Endodermal cell (in vitro differentiated cells): ENCODE data around the gene JMJD6. TPM values are rescaled to one million over a fixed set of nuclear protein-coding genes. Genes with fewer than 3 reads are reported as not detected.

Source experiments
- DNase-seq: peaks from one replicate; pipeline ENCODE4 v3.0.0-alpha.2; 2017
- H3K27ac ChIP-seq: 2 replicates; pipeline ENCODE4 v1.5.1; 2013; ENCODE audit warnings: mild to moderate bottlenecking, low read depth, low read length, moderate library complexity
- H3K27me3 ChIP-seq: 2 replicates; pipeline ENCODE4 v1.6.1; 2013; ENCODE audit warnings: mild to moderate bottlenecking, low read length, moderate library complexity; ENCODE audit not compliant: insufficient read depth, control insufficient read depth, poor library complexity, severe bottlenecking
- H3K36me3 ChIP-seq: 2 replicates; pipeline ENCODE4 v1.7.0; 2013; ENCODE audit warnings: mild to moderate bottlenecking, low read length, moderate library complexity; ENCODE audit not compliant: control insufficient read depth, insufficient read depth
- H3K4me1 ChIP-seq: one replicate; pipeline ENCODE4 v1.7.0; 2013; ENCODE audit warnings: low read length; ENCODE audit not compliant: control insufficient read depth, insufficient read depth
- H3K4me3 ChIP-seq: 2 replicates; pipeline ENCODE4 v1.5.1; 2013; ENCODE audit warnings: mild to moderate bottlenecking, low read length, moderate library complexity
- H3K9ac ChIP-seq: 2 replicates; pipeline ENCODE4 v1.6.1; 2013; ENCODE audit warnings: mild to moderate bottlenecking, low read length, moderate library complexity; ENCODE audit not compliant: poor library complexity, severe bottlenecking; ENCODE audit errors: extremely low read depth
- H3K9me3 ChIP-seq: 2 replicates; pipeline ENCODE4 v1.6.1; 2013; ENCODE audit warnings: mild to moderate bottlenecking, low read length, moderate library complexity; ENCODE audit not compliant: control insufficient read depth
- H3K27ac Mint-ChIP-seq: 2 replicates; pipeline ENCODE4 v1.8.0; 2020; ENCODE audit warnings: mixed read lengths
- H3K27me3 Mint-ChIP-seq: 2 replicates; pipeline ENCODE4 v1.8.0; 2021; ENCODE audit warnings: mild to moderate bottlenecking, mixed read lengths; ENCODE audit not compliant: insufficient read depth
- H3K36me3 Mint-ChIP-seq: 2 replicates; pipeline ENCODE4 v1.8.0; 2020; ENCODE audit warnings: low read depth, mixed read lengths
- H3K4me1 Mint-ChIP-seq: 2 replicates; pipeline ENCODE4 v1.8.0; 2020; ENCODE audit warnings: mixed read lengths
- H3K4me3 Mint-ChIP-seq: 2 replicates; pipeline ENCODE4 v1.8.0; 2020; ENCODE audit warnings: mild to moderate bottlenecking, moderate library complexity, mixed read lengths
- H3K9me3 Mint-ChIP-seq: 2 replicates; pipeline ENCODE4 v1.8.0; 2020; ENCODE audit warnings: mild to moderate bottlenecking, mixed read lengths
- WGBS, 2 experiments: methylation state at CpG; one replicate each; pipeline versions ENCODE4 v1.1.5 to v1.1.7; 2013; ENCODE audit warnings: missing lambda C conversion rate in 2 of 2, mixed read lengths in 1 of 2; ENCODE audit not compliant: insufficient coverage in 1 of 2, insufficient read length in 1 of 2; 5-methylcytosine and 5-hydroxymethylcytosine counted together
- long read RNA-seq, 4 experiments: library from polyadenylated mRNA in 2 of 4; library from RNA in 1 of 4; library from capped mRNA in 1 of 4; stranded (forward) in 3 of 4; unstranded in 1 of 4; transcript quantifications; one replicate each; pipeline ENCODE4 v2.0.0, GENCODE V29; 2020 to 2021; ENCODE audit warnings: inconsistent platforms in 1 of 4
- polyA plus RNA-seq, 2 experiments: library from polyadenylated mRNA; stranded (reverse); fragments of 50-300 nt; gene quantifications; one replicate each; pipeline ENCODE4 v1.2.3, GENCODE V29; 2013
- total RNA-seq, 2 donors: library from RNA; stranded (reverse); fragmentation: NEBNext Ultra II Directional in 1 of 2; extraction: Animal tissue kit (Norgen Biotek cat#: 25700) in 1 of 2; gene quantifications; 2 replicates in 1 of 2; 3 replicates in 1 of 2; pipeline ENCODE4 v1.2.1, GENCODE V29; 2021
- TF ChIP-seq, protein P1 (sequence below): fragments of 200-600 bp; sonication (generic); conservative IDR thresholded peaks from 2 replicates; pipeline ENCODE4 v1.5.0; 2021; ENCODE audit warnings: antibody characterized with exemption, mild to moderate bottlenecking

JMJD6 gene
- total RNA-seq = 10 to 100 TPM; 17.0 to 20.3 TPM
- polyA plus RNA-seq (2013, experiment 1 of 2) = 18.8 TPM
- 16.4 TPM for polyA plus RNA-seq (2013, experiment 2 of 2)
- long read RNA-seq, experiment 1, full-length matches to known transcripts = 4 of 10 reads
- long read RNA-seq, experiment 1, partial matches to known transcripts = 3 of 10 reads
- long read RNA-seq, experiment 1, other reads (novel, unspliced or antisense) = 3 of 10 reads
- long read RNA-seq, experiment 2, transcript JMJD6-202 (6 exons, 1,603 nt) = major isoform, 36 of 38 reads
- long read RNA-seq, experiment 2, partial matches to known transcripts = 1 of 38 reads
- long read RNA-seq, experiment 2, other reads (novel, unspliced or antisense) = 1 of 38 reads
- long read RNA-seq, experiment 3, full-length matches to known transcripts = 88 of 95 reads
- long read RNA-seq, experiment 3, partial matches to known transcripts = 4 of 95 reads
- long read RNA-seq, experiment 3, other reads (novel, unspliced or antisense) = 3 of 95 reads
- long read RNA-seq, experiment 4, transcript JMJD6-202 (6 exons, 1,603 nt) = major isoform, 49 of 55 reads
- long read RNA-seq, experiment 4, partial matches to known transcripts = 3 of 55 reads
- long read RNA-seq, experiment 4, other reads (novel, unspliced or antisense) = 2 of 55 reads

DNA sequence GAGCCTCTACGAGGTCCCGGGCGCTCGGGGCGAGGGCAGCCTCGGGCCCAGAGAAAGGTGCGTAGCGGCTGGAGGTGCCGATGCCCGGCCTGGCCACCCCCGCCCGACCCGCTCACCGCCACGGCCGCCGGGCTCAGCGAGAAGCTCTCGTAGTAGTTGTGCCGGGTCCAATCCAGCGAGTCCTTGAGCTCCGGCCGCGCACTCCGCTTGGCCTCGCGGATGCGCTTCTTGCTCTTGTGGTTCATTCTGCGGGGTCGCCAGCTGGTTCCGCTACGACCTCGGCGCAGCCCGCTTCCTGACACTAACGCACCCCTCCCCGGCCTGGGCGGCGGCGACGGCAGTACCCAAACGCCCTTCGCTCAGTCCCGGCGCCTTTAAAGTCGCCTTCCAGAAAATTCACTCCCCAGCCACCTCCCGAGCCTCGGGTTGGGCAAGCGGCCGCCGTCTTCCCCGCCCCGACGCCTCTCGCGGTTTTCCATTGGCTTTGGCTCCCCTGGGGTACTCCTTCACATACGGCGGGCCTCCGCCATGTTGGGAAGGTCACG is at the start of gene JMJD6:
JMJD6 (minus strand) TSS at position 376 of the 545 bp plus-strand sequence; CDS start at position 245, 131 bp downstream.
- Mint-ChIP-seq H3K9me3 (no peaks in the 10 kb centered on the region), H3K4me1 (peaks cover 5% of the 10 kb centered on the region), H3K36me3 (peaks cover 44% of the 10 kb centered on the region), H3K27ac (peak within 1 kb of the TSS; percentile 96), H3K27me3 (no peaks in the 10 kb centered on the region), H3K4me3 (peak within 1 kb of the TSS; percentile 87)
- Histone ChIP-seq H3K27me3 (no peaks in the 10 kb centered on the region), H3K9ac (peak within 1 kb of the TSS; percentile 93), H3K36me3 (peaks cover 35% of the 10 kb centered on the region), H3K4me1 (no peaks in the 10 kb centered on the region), H3K27ac (peak within 1 kb of the TSS; percentile 94), H3K4me3 (peak within 1 kb of the TSS; percentile 89), H3K9me3 (no peaks in the 10 kb centered on the region)
- peak; percentile 100 for DNase-seq
- 0% methylated on average over 24 to 60 of the region's 60 CpGs for WGBS, 2 experiments
- TF ChIP-seq, protein P1, sequence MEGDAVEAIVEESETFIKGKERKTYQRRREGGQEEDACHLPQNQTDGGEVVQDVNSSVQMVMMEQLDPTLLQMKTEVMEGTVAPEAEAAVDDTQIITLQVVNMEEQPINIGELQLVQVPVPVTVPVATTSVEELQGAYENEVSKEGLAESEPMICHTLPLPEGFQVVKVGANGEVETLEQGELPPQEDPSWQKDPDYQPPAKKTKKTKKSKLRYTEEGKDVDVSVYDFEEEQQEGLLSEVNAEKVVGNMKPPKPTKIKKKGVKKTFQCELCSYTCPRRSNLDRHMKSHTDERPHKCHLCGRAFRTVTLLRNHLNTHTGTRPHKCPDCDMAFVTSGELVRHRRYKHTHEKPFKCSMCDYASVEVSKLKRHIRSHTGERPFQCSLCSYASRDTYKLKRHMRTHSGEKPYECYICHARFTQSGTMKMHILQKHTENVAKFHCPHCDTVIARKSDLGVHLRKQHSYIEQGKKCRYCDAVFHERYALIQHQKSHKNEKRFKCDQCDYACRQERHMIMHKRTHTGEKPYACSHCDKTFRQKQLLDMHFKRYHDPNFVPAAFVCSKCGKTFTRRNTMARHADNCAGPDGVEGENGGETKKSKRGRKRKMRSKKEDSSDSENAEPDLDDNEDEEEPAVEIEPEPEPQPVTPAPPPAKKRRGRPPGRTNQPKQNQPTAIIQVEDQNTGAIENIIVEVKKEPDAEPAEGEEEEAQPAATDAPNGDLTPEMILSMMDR = no peak

GRCh38 chr17:76775021-76775600 is 48.7 kb upstream of the JMJD6 start:
- Histone ChIP-seq H3K27me3 (no peaks in the 10 kb centered on the region), H3K36me3 (peaks cover 60% of the 10 kb centered on the region), H3K9ac (no peak overlapping the region), H3K4me1 (no peaks in the 10 kb centered on the region), H3K9me3 (no peaks in the 10 kb centered on the region), H3K27ac (no peak overlapping the region), H3K4me3 (no peak overlapping the region)
- Mint-ChIP-seq H3K27me3 (no peaks in the 10 kb centered on the region), H3K36me3 (peaks cover 60% of the 10 kb centered on the region), H3K4me1 (peaks cover 3% of the 10 kb centered on the region), H3K4me3 (no peak overlapping the region), H3K27ac (peak overlapping the region; percentile 23), H3K9me3 (no peaks in the 10 kb centered on the region)
- no peak for DNase-seq
- TF ChIP-seq, protein P1 = no peak
- 95 to 99% methylated on average over 7 to 10 of the region's 10 CpGs for WGBS, 2 experiments

DNA sequence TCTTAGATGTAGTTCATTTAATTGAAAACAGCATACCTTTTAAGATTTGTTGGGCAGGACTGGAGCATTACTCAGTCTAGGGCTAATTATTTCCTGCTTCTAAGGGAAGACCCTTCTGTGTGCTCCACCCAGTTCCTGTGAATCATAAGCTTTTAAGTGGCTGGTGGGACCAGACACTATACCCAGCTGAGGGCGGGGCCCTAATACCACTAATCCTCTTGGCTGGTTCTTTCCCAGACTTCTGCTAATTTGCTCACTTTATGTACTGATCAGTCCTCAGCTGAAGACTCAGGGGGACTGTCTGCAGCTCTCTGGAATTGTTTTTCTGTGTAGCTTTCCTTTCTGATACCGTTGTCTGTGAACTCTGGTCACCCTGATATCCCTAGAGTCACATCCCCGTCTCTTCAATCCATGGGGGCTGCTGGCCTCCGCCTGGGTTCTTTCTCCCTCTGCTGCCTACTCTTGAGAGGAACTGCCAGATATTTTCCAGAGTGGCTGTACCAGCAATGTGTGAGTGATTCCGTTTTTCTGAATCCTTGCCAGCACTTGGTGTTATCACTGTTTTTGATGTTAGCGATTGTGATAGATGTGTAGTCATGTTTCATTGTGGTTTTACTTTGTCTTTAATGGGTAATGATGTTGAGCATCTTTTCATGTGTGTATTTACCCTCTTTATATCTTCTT is 46.6 kb upstream of the JMJD6 start:
- Histone ChIP-seq H3K4me3 (no peak overlapping the region), H3K4me1 (no peaks in the 10 kb centered on the region), H3K27ac (no peak overlapping the region), H3K9ac (no peak overlapping the region), H3K36me3 (peaks cover 69% of the 10 kb centered on the region), H3K9me3 (peaks cover 10% of the 10 kb centered on the region), H3K27me3 (no peaks in the 10 kb centered on the region)
- Mint-ChIP-seq H3K9me3 (no peaks in the 10 kb centered on the region), H3K27ac (peak overlapping the region; percentile 9), H3K4me3 (no peak overlapping the region), H3K4me1 (peaks cover 3% of the 10 kb centered on the region), H3K36me3 (peaks cover 65% of the 10 kb centered on the region), H3K27me3 (no peaks in the 10 kb centered on the region)
- TF ChIP-seq, protein P1 = no peak
- peak; percentile 54 for DNase-seq
- 93 to 100% methylated on average over 4 to 6 of the region's 6 CpGs for WGBS, 2 experiments
